ENCODE results near the gene CEACAM5.

CEACAM5 gene

GRCh38 chr19:41771410-41771809 lies 63.0 kb downstream of the CEACAM5 start:
- Histone ChIP-seq H3K27me3 (ENCODE audit: insufficient read depth, low read length) (no peaks in the 10 kb centered on the region), H3K79me2 (ENCODE audit: insufficient read depth, low read length) (no peaks in the 10 kb centered on the region), H3K36me3 (ENCODE audit: insufficient read depth, low read length) (no peaks in the 10 kb centered on the region), H4K20me1 (ENCODE audit: insufficient read depth, low read length) (no peaks in the 10 kb centered on the region), H3K27ac (ENCODE audit: low read depth, low read length, poor library complexity, severe bottlenecking) (no peak overlapping the region), H3K4me2 (ENCODE audit: low read length) (no peak overlapping the region), H3K9me2 (ENCODE audit: low read depth, low read length) (no peaks in the 10 kb centered on the region), H3F3A (ENCODE audit: insufficient read depth, low read length) (no peaks in the 10 kb centered on the region), H2AFZ (ENCODE audit: low read length) (no peak overlapping the region), H3K9ac (ENCODE audit: low read length) (no peak overlapping the region), H3K4me1 (ENCODE audit: insufficient read depth, low read length, severe bottlenecking) (no peaks in the 10 kb centered on the region), H3K9me3 (ENCODE audit: low read length) (no peaks in the 10 kb centered on the region), H3K4me3 (ENCODE audit: low read depth, low read length, poor library complexity, severe bottlenecking) (no peak overlapping the region)
- TF ChIP-seq EZH2 (IDR thresholded peaks at IDR 0.05; ENCODE audit: borderline replicate concordance, low read length) (no peak), CTCF (IDR thresholded peaks at IDR 0.05; ENCODE audit: low read length) (no peak)

GRCh38 chr19:41774515-41774980 lies 66.1 kb downstream of the CEACAM5 start:
- Histone ChIP-seq H3K9me3 (ENCODE audit: low read length) (no peaks in the 10 kb centered on the region), H3K4me1 (ENCODE audit: insufficient read depth, low read length, severe bottlenecking) (no peaks in the 10 kb centered on the region), H3K27me3 (ENCODE audit: insufficient read depth, low read length) (no peaks in the 10 kb centered on the region), H3K4me3 (ENCODE audit: low read depth, low read length, poor library complexity, severe bottlenecking) (no peak overlapping the region), H3F3A (ENCODE audit: insufficient read depth, low read length) (no peaks in the 10 kb centered on the region), H3K27ac (ENCODE audit: low read depth, low read length, poor library complexity, severe bottlenecking) (no peak overlapping the region), H3K4me2 (ENCODE audit: low read length) (no peak overlapping the region), H3K36me3 (ENCODE audit: insufficient read depth, low read length) (no peaks in the 10 kb centered on the region), H3K9ac (ENCODE audit: low read length) (no peak overlapping the region), H3K9me2 (ENCODE audit: low read depth, low read length) (no peaks in the 10 kb centered on the region), H2AFZ (ENCODE audit: low read length) (no peak overlapping the region), H3K79me2 (ENCODE audit: insufficient read depth, low read length) (no peaks in the 10 kb centered on the region), H4K20me1 (ENCODE audit: insufficient read depth, low read length) (no peaks in the 10 kb centered on the region)
- TF ChIP-seq CTCF (IDR thresholded peaks at IDR 0.05; ENCODE audit: low read length) (no peak), EZH2 (IDR thresholded peaks at IDR 0.05; ENCODE audit: borderline replicate concordance, low read length) (no peak)

DNA sequence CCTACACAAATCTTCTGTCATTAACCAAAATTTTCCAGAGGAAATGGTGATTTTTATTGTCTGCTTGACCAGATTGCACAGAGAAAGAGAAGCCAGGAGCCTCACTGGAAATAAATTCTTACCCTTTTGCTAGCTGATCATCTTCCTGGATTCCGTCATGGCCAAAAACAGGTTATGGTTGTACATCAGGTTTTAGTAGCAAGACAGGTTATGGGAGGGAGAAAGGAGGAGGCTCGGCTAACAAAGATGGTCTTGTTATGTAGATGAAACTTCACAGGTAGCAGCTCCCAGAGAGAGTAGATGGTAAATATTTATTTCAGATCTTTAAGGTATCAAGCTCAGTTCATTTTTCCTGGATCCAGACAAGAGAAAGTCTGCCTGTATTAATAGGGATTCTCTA lies 68.3 kb downstream of the CEACAM5 start:
- no peaks in the 10 kb centered on the region for H3K36me3 ChIP-seq (ENCODE audit: insufficient read depth, low read length)
- no peak overlapping the region for H3K9ac ChIP-seq (ENCODE audit: low read length)
- no peaks in the 10 kb centered on the region for H4K20me1 ChIP-seq (ENCODE audit: insufficient read depth, low read length)
- no peak overlapping the region for H3K4me2 ChIP-seq (ENCODE audit: low read length)
- no peaks in the 10 kb centered on the region for H3K9me3 ChIP-seq (ENCODE audit: low read length)
- no peaks in the 10 kb centered on the region for H3K9me2 ChIP-seq (ENCODE audit: low read depth, low read length)
- no peak overlapping the region for H2AFZ ChIP-seq (ENCODE audit: low read length)
- H3K79me2 ChIP-seq (ENCODE audit: insufficient read depth, low read length) = no peaks in the 10 kb centered on the region
- H3K4me1 ChIP-seq (ENCODE audit: insufficient read depth, low read length, severe bottlenecking) = no peaks in the 10 kb centered on the region
- H3F3A ChIP-seq (ENCODE audit: insufficient read depth, low read length) = no peaks in the 10 kb centered on the region
- H3K4me3 ChIP-seq (ENCODE audit: low read depth, low read length, poor library complexity, severe bottlenecking) = no peak overlapping the region
- no peaks in the 10 kb centered on the region; the same call in 1 of the 2 replicates for H3K27me3 ChIP-seq (ENCODE audit: insufficient read depth, low read length)
- TF ChIP-seq EZH2 (IDR thresholded peaks at IDR 0.05; ENCODE audit: borderline replicate concordance, low read length) = no peak
- no peak for TF ChIP-seq CTCF (IDR thresholded peaks at IDR 0.05; ENCODE audit: low read length)
- H3K27ac ChIP-seq (ENCODE audit: low read depth, low read length, poor library complexity, severe bottlenecking) = no peak overlapping the region
